Stimulated activated CD8-positive, alpha-beta memory T cell treated with anti-CD3 and anti-CD28 coated beads, Interleukin-12 subunit alpha, Interleukin-12 subunit beta, amount 100 ng/mL, for 4 hours (primary cell): Measurements from ENCODE around the gene CATSPERZ.

Experiments used
- DNase-seq: peaks from one replicate; pipeline ENCODE4 v3.0.0-alpha.2; 2020; ENCODE audit warnings: low read depth

Gene CATSPERZ

GRCh38 chr11:64264371-64264852, 35.7 kb upstream of the CATSPERZ start:
- DNase-seq, result no peak

GRCh38 chr11:64265176-64266160, 34.7 kb upstream of the CATSPERZ start:
- DNase-seq, result no peak

GRCh38 chr11:64266339-64266738, 33.8 kb upstream of the CATSPERZ start:
- DNase-seq, result no peak

GRCh38 chr11:64267207-64267945, 32.8 kb upstream of the CATSPERZ start:
- no peak for DNase-seq

DNA sequence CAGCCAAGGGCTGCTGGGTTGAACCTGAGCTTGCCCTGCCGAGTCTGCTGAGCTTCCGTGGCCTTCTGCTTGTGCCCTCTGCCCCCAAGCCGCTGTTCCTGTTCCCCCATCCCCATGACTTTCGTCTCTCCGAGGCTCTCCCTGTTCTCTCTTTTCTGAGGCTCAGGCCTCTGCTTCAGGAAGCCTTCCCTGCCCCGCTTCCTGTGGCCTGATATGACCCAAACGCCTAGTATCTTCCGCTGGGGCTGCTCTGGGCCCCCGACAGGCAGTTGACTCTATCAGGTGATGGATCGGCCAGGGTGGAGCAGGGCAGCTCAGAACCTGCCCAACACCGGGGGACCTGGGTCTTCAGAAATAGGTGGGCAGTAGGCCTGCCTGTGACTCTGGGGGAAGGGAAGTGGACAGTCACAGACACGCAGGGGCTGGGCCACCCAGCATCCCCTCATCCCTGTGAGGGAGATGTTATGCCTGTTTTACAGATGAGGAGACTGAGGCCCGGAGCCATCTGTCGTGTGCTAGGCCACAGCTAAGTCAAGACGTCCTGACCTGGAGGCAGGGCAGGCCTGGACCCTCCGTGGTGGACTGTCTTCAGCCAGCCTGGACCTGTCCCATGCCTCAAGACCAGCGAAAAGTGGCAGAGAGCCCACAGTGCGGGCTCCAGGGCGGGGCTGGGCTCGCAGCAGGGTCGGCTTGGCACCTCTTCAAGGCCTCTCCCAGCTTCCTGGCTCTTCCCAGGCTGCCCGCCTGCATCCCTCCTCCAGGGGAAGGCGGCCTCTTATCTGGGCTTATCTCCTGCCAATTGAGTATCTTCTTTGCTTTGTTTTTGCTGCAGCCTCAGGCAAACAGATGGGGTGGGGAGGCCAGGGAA, 31.9 kb upstream of the CATSPERZ start:
- no peak for DNase-seq

- no peak for DNase-seq
Measured at GRCh38 chr11:64268893-64269539, 31.1 kb upstream of the CATSPERZ start.

DNA sequence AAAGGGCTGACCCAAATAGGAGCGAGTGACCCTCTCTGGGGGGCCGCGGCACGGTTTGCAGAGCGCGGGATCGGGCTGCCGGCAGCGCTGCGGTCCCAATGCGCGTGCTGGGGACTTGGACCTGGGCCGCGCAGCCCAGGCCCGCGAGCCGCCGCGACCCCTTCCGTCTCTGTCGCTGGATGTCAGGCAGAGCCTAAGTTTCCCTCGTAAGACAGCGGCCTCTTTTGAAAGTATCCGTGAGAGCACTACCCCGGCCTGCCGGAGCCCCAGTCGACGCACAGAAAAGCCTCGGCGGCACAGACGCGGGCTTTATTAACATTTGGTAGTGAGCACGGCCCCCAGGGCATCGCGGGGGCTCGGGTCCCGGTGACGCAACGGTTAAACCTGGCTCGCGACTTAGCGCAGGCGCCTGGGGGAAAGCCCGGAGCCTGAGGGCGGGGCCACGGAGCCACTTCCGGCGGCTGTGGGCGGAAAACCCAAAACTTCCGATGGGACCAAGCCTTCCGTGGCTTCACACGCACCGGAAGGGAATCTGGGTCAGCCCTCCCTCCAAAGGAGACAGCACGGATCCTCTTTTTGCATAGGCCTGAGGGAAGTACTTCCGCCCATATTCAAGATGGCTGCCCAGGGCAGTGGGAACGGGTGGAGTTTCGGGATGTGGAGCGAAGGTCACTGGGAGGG, 30.5 kb upstream of the CATSPERZ start:
- DNase-seq, result peak; percentile 97

- DNase-seq, result no peak
Measured at GRCh38 chr11:64275031-64275800, 24.9 kb upstream of the CATSPERZ start.

DNA sequence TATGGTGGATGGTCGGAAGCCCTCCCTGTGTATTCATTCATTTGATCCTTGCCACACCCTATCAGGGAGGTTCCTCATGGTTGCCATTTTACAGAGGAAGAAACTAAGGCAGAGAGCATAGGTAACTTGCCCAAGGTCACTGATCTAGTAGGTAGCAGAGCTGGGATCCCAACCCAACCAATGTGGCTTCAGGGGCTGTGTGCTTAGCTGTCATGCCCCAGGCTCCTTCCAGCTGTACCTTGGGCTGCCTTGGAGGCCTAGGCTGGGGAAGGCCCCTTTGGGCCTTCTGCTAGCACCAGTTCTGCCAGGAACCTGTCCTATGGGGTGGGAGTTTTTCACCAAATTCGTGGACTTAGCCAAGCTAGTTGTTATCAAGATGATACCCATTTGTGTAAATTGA, 24.3 kb upstream of the CATSPERZ start:
- DNase-seq, result no peak

DNA sequence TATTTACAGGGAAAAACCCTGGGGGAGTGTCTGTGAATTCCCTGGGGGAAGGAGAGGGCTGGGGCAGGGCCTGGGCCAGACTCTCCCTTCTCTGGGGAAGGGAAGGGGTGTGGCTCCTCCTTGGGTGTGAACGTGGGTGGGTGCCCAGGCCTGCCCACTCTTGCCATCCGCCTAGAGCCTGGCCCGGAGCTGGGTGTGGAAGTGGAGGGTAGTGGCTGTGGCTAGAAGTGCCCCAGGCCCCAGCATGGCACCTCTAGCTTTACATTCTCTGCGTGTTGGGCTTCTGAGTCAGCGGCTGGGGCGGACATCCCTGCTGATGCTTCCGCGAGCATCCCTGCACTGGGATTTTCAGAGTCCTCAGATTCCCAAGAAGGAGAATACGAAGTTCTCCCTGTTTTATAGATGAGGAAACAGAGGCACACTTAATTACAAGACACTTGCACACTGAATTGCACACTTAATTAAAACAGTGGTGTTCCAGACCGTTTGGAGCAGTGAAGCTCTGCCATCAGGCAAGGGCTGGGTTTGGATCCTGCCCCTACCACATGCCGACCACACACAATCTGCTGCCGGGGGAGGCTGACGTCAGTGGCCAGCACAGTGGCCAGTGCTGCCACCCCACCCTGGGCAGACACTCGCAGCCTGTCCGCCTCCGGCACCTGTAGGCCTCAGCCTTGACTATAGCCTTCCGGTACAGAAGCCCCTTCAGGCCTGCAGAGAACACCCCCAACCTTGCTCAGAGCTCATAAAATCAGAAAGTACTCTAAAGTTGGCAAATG, 23.3 kb upstream of the CATSPERZ start:
- no peak for DNase-seq

DNA sequence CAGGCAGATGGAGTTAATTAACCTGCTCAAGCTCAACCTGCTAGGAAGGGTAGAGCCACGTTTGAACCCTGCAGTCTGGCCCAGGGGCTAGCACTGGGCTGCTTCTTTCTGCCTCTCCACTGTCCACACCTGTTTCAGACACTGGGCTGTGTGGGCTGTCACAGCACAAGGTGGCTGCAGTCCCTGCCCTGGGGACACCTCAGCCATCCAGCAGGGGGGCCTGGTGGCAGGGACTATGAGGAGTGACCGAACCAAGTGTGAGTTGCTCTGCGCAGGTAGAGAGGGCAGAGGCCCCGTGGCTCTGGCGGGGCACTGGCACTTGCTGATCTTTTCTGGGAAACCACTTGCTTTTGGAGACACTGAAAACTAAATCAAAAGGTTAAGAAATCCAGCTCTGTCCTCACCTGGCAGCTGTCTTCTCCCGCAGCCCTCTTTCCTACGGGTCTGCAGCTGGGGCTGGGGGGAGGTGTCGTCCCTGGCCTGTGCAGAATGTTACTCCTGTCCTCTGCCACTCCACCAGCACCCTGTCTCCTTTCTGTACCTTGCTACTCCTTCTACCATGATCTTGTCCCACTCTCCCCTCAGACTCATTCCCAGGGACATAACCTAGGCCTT, 21.5 kb upstream of the CATSPERZ start:
- DNase-seq, result no peak

- no peak for DNase-seq
Measured at GRCh38 chr11:64281957-64282770, 18.0 kb upstream of the CATSPERZ start.

DNA sequence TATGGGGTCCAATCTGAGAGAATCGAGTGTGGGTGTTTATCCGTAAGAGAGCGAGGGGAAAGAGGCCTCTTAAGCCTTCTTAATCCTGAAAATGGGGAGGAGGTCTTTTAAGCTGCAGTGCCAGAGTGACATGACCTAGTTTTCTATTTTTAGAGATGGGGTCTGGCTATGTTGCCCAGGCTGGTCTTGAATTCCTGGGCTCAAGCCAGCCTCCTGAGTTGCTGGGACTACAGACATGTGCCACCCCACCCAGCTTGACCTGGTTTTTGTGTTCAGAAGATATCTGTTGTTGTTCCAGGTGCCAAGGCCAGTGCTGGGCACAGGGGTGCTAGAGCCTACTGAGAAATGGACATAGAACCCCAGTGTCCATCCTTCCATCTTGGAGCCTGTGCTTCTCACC, 17.1 kb upstream of the CATSPERZ start:
- no peak for DNase-seq

GRCh38 chr11:64284048-64284961, 15.9 kb upstream of the CATSPERZ start, which contains the start of gene BAD:
BAD (minus strand) TSS chr11:64284665; CDS start chr11:64284368, 297 bp downstream.
- peak; percentile 85 for DNase-seq

DNA sequence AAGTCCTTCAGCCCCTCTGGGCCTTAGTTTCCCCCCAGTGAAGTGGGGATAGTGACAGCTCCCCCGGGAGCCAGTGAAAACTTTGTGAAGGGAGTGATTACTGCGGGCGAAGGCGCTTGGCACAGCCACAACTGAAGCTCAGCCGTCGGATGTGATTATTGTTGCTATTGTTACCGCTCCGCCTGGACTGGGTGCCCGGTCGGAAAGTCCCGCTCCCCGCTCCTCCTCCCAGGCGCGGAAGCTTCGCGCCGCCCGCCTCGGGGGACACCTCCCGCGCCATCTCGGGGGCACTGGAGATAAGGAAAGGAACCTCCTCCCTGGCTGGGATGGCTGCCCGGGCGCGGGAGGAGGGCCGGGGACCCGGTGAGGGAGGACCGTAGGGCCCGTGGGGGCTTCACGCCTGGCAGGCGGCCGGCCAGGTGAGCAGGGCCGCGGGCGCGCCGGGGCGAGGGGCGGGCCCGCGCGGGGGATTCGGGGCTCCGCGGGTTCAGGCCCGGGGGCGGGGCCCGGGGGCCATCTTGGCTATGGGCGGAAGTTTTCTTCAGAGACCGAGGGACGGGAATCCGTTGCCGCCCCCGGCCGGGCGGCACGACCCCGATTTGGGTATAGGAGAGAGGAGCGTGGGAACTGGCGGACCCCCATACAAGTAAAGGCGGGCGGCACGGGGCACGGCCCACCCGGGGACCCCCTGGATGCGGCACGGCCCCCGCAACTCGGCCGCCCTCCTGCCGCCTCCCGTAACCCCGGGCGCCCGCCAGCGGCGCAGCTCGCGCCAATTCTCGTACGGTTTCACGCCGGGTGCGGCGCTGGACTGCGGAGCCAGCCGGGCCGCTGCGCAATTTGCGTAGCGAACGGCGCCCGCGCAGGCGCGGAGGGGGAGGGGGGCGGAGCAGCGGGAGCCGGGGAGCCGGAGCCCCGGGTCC, 14.9 kb upstream of the CATSPERZ start, which contains the start of gene GPR137:
GPR137 (plus strand) TSS at position 887 of the 923 bp plus-strand sequence. CDS start 677 bp downstream, outside the sequence.
- peak; percentile 90 for DNase-seq
